Erythroblast (primary cell): ENCODE results near the gene CRYBG2.
"Not testable (repeated sequence)": the region's sequence is repeated elsewhere in the genome, so short reads cannot be mapped to it uniquely, and the experiment has no call there.

ENCODE experiments used
- DNase-seq, 2 experiments: peaks; one replicate each; lab custom pipeline; 2025; lab: John Stamatoyannopoulos, UW
- GATA1 ChIP-seq: IDR thresholded peaks from 2 replicates; pipeline ENCODE4 v1.6.1; 2011; ENCODE audit warnings: low read depth, mild to moderate bottlenecking, control low read depth, low read length, moderate library complexity
- POLR2A ChIP-seq: IDR thresholded peaks from 2 replicates; pipeline ENCODE4 v1.6.1; 2011; ENCODE audit warnings: mild to moderate bottlenecking, low read length

CRYBG2 gene

DNA sequence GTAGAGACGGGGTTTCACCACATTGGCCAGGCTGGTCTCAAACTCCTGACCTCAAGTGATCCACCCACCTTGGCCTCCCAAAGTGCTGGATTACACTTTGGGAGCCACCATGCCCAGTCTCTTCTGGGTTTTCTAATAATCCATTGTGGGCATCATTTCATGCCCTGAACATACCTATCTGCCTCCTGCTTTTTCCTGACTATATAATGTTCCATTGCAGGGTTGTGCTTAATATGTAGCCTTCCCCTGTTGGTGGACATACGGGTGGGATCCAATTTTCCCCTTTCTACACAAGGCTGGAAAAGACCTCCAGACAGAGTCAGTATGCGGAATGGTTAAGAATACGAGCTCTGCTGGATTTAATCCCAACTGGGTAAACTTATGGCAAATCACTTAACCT, 22.1 kb upstream of the CRYBG2 start:
- no peak for TF ChIP-seq POLR2A
- no peak for TF ChIP-seq GATA1
- no peak for DNase-seq

DNA sequence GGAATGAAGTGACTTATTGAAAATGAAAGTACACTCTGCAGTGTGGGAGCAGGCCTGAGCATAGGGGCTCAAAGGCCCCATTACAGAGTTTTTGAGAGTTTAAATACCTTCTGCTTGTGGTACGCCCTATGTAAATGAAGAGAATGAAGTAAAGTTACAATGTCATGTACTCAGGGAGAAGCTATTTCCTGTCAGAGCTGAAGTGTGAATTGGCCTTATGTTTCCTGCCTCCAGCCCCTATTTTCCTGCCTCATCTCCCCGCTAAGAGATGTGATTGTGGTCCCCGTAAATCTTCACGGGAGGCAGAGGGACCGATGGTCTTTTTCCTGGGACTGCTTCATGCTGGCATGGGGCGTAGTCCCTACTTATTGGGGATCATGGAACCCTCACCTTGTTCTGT, 21.2 kb upstream of the CRYBG2 start:
- TF ChIP-seq GATA1 (no peak), POLR2A (no peak)
- DNase-seq = no peak

DNA sequence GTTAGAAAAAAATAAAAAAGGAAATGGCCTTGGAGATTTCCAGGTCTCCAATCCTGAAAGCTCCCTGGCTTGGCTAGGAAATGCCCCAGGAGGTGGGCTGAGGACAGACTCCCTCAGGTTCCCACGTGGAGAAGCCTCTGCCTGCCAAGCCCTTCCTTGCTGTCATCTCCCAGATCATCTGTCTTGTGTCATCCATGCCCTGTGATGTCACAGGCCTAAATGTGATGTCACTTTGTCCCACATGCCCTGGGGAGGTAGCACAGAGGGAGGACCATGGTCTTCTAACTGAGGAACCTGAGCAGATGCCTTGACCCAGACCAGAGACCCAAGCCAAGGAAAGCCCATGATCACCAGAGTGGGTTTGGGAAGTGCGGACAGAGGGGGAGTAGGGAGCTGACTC, 20.4 kb upstream of the CRYBG2 start:
- DNase-seq = peak in 1 of 2 experiments; percentile 24

DNA sequence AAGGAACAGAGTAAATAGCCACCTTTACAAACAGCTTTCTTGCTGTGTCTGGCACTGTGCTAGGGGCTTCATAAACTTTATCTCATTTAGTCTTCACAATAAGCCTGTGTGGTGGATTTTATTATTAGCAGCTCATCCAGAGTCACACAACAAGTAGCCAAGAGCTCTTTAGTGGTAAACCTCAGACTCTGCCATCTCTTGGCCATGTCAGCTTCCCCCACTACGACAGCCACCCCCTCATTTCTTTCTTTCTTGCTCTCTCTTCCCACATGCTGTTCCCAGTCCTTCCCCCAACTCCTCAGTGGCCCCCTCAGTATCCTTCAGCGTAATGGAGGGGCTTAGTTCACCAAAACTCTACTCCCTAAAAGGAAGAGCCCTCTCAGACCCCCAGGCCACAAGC, 19.9 kb upstream of the CRYBG2 start:
- TF ChIP-seq POLR2A (no peak), GATA1 (no peak)
- DNase-seq = no peak

DNA sequence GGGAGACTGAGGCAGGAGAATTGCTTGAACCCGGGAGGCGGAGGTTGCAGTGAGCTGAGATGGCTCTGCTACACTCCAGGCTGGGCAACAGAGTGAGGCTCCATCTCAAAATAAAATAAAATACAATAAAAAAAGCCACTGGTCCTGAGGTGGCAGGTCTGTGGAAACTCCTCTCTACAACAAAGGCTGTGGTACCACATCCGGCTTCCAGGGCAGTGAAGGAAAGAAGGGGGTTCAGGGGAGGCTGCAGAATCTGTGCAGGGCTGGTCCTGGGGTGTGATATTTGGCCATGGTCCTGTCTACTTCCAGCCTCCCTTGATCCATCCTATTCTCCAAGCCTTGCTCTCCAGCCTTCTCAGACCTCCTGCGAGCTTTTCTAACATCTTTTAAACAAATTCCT, 19.4 kb upstream of the CRYBG2 start:
- DNase-seq = no peak
- TF ChIP-seq GATA1 (no peak), POLR2A (no peak)

DNA sequence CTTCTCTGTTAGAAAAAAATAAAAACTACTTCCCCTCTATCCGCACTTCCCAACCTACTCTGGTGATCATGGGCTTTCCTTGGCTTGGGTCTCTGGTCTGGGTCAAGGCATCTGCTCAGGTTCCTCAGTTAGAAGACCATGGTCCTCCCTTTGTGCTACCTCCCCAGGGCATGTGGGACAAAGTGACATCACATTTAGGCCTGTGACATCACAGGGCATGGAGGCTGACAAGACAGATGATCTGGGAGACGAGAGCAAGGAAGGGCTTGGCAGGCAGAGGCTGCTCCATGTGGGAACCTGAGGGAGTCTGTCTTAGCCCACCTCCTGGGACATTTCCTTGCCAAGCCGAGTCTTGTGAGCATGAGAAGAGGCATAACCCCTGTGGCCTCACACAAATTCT, 18.7 kb upstream of the CRYBG2 start, which contains the start of gene ZNF683:
Gene ZNF683 (minus strand): TSS at position 140 of the 400 bp plus-strand sequence. CDS start 4,179 bp downstream, outside the sequence.
- not testable (repeated sequence) for DNase-seq

DNA sequence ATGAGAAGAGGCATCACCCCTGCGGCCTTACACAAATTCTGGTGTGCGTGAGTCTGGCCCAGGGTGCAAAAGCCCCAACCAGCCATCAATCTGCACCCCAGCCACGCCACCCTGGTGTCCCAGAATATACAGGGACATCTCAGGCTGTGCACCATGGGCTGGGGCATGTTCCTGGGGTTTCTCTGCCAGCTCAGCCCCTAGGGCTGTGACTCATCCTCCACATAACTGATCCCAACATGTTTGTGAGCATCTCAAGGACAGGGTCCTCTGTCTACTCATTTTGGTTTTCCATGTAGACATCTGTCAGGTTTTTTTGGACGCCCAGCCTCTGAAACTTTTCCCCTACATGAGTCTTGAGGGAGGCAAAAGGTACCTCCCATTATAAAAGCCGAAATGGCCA, 18.1 kb upstream of the CRYBG2 start:
- TF ChIP-seq POLR2A (no peak), GATA1 (no peak)
- DNase-seq = no peak

DNA sequence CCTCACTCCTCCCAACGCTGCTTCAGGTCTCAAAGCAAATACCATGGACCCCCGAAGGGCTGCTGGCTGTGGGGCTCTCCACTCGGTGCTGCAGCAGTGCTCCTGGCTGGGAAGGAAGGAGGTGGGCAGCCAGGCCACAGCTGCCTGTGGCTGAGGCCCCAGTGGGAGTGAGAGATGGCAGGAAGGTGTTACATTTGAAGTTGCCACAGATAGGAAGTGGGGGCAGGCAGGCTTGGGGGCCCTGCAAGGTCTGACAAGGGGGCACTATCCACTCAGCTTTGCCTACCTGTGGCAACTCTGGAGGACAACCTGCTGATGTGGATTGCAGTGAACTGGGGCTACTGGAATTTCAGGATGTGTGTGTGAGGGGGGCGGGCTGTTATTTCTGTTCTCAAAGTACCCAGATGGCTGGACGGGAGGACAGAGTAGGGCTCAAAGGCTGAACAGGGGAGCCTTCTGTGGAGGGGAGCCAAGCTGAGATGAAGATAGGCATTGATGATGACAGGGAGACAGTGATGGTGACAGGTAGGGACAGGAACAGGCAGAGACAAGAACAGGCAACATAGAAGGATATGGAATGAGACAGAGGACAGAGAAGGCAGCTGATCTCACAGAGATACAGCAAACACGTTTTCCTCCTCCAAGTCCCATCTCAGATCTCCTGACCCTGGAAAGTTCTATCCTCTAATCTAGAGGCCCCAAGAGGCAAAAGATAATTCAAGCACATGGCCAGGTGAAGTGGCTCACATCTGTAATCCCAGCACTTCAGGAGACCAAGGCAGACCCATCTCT, 16.9 kb upstream of the CRYBG2 start:
- no peak for DNase-seq
- TF ChIP-seq POLR2A (no peak), GATA1 (no peak)

DNA sequence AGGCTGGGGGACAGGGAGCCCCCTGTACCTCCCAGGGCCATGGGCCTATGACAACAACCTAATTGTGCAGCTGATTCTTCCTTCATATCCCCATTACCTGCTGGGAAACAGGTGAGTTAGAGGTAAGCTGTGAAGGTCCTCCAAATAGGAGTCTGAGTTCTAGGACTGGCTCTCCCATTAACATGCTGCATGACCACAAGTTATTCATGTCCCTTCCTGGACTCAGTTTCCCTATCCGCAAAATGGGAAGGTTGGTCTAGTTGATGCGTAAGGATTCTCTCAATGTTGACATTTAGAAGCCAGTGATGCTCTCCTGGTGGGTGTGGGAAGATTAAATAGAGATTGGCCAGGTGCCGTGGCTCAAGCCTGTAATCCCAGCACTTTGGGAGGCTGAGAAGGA, 14.6 kb upstream of the CRYBG2 start:
- TF ChIP-seq GATA1 = no peak
- no peak for DNase-seq

DNA sequence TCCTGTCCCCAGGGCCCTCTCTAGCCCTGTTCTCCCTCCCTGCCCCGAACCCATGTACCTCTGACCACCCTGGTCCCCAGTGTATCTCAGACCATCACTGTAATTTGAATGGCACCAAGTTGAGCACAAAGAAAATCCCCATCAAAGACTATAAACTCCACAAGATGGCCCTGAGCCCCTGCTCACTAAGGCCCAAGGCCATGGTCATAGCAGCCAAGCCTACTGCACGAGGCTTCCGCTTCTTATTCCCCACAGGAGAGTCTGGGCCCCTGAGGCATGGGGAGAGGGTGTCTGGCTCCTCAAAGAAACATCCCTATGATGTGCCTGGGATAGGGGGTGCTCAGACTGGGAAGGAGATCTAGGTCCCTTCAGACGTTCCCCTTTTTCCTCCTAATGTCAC, 14.1 kb upstream of the CRYBG2 start:
- no peak for DNase-seq
- TF ChIP-seq POLR2A (no peak), GATA1 (no peak)

DNA sequence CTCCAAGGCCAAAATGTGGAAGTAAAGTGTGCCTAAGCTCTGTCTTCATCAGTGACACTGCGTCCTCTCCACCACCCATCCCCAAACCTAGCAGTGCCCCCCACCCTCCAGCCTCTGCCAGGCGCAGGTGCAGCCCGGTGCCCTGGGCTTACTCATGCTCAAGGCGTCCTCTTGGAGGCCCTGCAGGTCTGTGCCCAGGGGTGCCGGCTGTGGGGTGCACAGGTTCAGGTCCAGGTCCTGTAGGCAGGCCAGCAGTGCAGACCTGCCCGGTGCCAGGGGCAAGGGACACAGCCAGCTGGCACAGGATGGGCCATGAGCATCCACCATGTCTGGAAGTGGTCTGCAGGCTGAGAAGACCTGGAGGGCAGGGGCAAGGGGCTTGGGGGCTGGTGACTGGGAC, 13.5 kb upstream of the CRYBG2 start:
- DNase-seq = no peak
- TF ChIP-seq POLR2A (no peak), GATA1 (no peak)

DNA sequence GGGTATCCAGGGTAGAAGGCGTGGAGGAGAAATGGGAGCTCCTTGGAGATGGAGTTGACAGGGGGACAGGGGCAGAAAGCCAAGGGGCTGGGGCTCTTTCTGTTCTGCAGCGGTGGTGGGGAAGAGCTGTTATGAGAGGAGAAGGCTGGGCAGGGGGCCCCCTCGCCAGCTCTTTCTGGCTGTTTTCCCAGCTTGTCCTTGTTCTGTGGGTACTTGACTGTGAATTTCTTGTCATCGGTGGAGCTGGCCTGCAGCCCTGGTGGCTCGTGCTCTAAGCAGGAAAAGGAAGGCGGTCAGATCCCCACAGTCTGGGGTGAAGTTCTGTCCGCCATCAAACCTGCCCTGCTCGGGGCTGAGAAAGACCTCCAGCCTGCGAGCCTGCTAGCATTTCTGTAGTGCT, 11.0 kb upstream of the CRYBG2 start:
- TF ChIP-seq GATA1 = no peak
- no peak for DNase-seq

DNA sequence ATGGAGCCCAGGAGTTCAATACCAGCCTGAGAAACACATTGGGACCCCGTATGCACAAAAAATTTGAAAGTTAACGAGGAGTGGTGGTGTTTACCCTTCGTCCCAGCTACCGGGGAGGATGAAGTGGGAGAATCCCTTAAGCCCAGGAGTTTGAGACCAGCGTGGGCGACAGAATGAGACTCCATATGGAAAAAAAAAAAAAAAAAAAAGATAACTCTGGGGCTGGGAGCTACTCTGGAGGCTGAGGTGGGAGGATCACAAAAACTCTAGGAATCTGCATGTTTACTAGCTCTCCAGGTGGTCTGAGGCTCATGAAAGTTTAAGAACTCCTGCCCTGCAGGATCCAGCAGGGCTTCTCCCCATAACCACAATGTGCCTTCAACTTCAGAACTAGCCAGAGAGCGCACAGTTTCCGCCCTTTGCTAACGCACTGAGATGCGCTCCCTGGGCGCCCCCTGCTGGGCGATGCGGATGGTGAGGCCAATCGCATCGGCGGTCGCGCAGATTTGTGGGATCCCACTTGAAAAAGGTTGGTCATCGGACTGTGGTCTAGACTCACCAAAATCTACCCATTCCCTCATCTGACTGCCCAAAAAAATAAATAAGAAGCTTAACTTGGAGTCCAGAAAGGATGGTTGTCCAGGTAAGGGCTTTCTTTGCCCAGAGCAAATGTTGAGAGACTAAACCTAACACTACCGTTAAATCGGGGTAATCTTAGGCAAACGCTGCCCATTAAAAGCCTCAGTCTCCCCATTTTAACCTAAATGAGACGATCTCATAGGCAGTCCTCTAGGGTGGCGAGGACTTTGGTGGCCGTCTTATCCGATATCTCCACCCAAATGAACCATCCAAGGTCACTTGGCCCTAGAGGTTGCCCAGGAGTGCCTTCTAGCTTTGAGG, 9.9 kb upstream of the CRYBG2 start:
- DNase-seq = peak; percentile 78 to 87
- TF ChIP-seq POLR2A = no peak
- TF ChIP-seq GATA1 = no peak

DNA sequence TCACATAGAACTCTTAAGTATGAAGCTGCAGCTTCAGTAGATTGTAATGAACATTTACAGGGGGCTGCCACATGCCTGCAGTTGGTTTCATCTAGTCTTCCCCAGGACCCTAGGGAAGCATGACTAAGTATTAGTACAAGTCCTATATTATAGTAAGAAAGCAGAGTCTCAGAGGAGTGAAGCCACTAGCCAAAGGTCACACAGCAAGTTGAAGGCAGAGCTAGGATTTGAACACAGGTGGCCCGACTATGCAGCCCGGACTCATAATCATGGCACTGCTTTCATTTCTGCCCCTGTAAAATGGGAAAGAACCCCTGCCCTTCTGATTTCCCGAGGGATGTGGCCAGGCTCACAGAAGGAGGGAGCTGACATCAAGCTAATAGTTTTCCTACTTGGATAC, 8.4 kb upstream of the CRYBG2 start:
- TF ChIP-seq POLR2A = no peak
- no peak for TF ChIP-seq GATA1
- DNase-seq = no peak

DNA sequence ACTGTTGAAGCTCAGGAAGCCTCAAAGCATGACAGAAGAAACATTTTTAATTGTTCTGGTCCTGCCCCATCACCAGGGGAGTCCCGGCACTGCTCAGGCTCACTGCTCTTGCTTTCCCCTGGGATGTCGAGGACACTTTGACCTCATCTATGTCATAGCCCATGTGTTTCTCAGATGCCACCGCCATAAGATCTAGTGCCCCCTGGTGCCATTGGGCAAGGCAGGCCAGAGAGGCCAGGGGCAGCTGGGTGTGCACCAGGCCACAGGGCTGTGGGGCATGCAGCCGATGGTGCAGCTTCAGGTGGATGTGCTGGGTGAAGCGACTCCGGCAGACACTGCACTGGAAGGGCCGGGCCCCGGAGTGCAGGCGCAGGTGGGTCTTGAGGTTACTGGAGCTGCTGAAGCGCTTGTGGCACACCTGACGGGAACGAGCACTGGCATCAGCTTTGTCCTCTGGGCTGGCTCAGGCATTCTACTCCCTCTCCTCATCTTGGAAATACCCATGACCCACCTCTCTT, 7.7 kb upstream of the CRYBG2 start:
- no peak for DNase-seq
- TF ChIP-seq GATA1 = no peak
- TF ChIP-seq POLR2A = no peak
